GM11168 (cell line): ENCODE measurements around the gene STX18.

Experiments
- in situ Hi-C: fragments of 300-500 bp; cut with MboI; formaldehyde crosslinking; loops from one replicate; pipeline ENCODE4 v1.12.0; 2022; ENCODE audit warnings: low sequenced_read_pairs; ENCODE audit not compliant: unreplicated experiment

STX18 gene

DNA sequence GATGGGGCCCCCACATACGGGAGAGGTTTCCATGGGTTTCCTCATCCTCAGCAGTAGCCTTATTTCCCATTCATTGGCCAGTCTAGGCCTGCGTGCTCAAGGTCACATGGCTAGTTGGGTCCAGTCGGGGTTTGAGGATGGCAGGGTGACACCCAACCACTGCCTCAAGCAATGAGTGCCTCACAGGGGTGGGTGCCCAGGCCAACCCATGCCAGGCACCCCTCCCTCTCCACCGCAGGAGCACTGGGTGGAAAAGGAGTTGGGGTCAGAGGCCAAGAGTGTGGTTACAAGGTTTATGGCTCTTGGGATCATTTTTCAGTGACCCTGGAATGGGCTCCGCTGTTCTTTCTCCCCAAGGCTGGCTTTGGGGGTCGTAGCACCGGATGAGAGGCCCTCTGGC lies 151.8 kb downstream of the STX18 start:
- in situ Hi-C loops, result no loop called here

DNA sequence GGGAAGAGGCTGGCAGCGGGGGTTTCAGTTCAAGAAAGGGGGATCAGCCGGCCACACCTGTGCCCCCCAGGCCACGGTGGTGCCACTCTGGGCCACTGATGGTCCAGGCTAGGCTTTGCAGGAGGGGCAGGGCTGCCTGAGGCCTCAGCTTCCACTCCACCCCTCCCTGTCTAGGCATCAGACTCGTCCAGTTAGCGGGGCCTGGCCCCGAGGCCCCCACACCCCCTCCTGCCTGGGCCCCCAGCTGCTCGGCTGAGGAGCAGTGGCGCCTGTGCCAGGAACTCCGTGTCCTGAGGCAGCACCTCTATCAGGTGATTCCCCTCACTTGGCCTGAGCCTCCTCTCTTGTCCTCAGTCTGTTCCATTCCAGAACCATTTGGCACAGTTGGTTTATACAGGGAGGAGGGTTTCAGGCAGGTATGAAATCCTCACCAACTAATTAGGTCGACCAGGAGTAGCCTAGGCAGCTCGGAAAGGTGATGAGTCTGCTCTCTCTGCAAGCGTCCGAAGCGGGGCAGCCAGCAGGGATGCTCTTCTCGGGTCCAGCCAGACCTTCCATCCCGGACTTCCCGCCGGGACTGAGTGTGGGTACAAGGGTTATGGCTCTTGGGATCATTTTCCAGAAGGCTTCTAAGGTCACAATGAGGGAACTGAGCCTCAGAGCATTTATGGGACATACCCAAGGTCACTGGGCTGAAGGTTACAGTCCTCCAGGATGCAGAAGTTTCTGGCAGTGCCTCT lies 152.8 kb downstream of the STX18 start:
- in situ Hi-C loops, result no loop called here

GRCh38 chr4:4388311-4388790 lies 153.5 kb downstream of the STX18 start:
- in situ Hi-C loops, result no loop called here

DNA sequence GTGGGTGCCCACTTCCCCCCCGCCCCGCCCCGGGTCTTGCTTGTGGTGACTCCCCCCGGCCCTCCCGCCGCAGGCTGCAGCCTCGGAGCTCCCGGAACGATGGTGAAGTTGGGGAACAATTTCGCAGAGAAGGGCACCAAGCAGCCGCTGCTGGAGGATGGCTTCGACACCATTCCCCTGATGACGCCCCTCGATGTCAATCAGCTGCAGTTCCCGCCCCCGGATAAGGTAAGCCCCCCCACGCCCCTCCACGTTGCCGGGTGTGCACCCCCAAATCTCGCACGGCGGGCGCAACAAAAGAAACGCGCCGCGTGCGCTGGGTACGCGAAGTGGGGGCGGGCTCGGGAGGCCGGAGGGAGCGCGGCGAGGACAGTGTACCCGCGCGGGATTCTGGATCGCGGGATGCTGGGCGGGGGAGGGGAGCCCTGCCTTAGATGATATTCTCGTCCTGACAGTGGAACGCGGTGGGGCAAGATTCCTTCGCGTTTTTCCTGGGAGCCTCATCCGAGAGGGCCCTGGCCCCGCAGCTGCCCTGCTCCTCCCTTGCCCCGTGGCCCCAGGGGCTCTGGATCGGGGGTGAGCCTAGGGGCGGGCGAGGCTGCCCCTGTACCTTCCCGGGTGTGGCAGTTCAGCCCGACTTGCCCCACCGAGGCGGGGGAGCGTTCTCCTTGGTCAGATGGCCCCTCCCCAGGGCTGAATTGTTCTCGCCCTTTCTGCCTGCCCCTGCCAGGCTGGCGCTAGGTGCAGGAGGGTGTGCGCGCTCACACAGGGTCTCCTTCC lies 154.1 kb downstream of the STX18 start:
- in situ Hi-C loops, result no loop called here

DNA sequence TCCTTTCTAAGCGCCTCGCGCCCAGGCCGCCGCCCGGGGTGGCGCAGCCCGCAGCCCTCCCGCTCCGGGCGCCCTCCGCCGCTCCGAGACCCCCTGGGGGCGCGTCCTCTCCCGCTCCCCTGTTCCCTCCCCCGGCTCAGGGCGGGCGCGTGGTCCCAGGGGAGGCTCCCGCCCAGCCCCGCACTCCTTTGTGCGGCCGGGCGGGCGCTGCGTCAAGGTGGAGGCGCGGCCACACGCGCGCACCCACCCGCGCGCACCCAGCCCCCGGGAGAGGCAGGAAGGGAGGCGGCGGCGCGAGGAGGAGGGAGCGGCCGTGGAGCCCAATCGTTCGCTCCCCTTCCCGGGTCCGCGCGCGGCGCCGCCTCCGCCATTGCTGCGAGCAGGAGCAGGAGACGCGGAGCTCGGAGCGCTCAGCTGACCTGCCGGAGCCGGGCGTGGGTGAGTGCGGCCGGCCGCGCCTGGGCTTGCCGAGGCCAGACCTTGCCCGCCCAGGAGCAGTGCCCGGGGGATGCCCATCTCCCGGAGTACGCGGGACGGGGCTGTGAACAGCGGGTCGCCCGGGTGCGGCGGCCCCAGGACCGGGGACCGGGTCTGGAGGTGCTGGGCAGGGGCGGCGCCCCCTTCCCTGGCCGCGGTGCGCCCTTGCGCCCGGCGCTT lies 155.0 kb downstream of the STX18 start, which contains the start of gene NSG1:
TSS of gene NSG1 (plus strand) at position 367 of the 657 bp plus-strand sequence. CDS start 528 bp downstream, outside the sequence.
- in situ Hi-C loops, result no loop called here

GRCh38 chr4:4386296-4386735 lies 155.5 kb downstream of the STX18 start:
- in situ Hi-C loops, result no loop called here

DNA sequence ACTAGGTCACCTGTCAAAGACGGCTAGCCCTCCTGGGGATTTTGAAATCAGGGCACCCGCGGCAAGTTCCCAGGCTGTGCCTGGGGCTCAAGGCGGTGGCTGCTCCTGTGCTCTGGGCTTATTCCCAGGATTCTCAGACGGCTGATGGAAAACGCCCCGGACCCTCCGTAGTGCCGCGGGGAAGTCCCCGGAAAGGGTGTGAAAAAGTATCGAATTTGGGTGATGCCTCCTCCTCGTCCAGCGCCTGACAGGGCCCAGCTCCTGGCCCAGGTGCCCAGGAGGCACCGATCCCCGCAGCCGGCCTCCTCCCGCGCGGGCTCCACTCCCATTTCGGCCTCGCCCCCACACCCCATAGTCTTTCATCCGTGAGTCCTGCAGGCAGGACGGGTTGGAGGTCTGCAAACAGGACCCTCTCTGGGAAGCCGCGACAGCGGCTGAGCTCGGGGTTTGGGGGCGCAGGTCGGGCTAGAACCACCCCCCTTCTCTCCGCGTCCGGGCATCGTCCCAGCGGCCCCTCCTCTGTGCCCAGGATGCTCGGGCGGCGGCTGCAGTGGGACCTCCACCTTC lies 156.0 kb downstream of the STX18 start:
- in situ Hi-C loops, result no loop called here

- in situ Hi-C loops, result no loop called here
Observed at GRCh38 chr4:4384837-4385236, 157.0 kb downstream of the STX18 start.

GRCh38 chr4:4383085-4383484 lies 158.8 kb downstream of the STX18 start:
- in situ Hi-C loops, result no loop called here

GRCh38 chr4:4379540-4380087 lies 162.2 kb downstream of the STX18 start:
- in situ Hi-C loops, result no loop called here

DNA sequence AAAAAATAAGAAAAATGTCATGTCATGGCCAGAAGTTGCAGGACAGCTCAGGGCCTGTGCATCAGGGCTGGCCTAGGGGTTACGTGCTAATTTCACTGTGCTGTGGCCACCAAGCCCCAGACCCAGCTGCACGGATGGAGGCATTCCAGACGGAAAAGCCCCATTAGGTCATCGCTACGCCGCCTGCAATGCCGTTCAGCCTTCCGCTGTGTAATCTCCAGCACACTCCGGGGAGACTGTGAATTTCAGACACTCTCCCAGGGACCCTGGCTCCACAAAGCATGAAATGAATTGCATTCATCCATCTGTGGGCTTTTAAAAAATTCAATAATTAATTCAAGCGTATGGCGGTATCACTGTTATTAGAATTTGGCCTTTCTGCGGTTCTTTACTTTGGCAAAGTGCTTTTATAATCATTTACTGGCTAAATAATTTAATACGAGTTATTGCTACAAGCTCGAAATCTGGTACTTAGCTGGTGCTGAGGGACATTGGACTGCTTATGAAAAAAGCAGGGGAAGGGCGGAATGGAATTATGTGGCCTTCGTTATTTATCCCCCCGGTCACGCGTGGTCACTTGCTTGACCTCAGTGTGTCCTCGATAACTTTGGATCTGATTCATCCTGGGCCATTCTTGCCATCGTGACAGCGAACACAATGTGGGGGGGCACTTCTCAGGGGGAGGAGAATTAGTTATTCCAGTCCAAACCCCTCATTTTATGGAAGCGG lies 164.0 kb downstream of the STX18 start:
- in situ Hi-C loops, result no loop called here

DNA sequence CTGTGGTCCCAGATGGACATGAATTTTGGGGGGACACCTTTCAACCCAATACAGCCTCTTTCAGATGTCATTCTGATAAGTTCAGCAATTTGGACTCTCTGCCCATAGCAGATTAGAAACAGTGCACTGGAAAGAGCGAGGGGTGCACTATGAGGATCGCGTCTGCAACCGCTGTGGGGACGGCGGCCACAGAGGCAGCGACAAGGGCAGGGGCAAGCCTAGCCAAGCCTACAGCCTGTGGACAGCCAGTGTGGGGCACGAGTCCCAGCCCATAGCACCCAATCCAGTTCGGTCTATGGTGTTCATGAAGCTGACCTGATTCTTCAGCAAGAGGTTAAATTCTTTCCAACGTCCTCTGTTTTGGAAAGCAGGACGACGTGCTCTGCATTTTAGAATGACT lies 164.7 kb downstream of the STX18 start:
- in situ Hi-C loops, result no loop called here

GRCh38 chr4:4376074-4376473 lies 165.8 kb downstream of the STX18 start:
- in situ Hi-C loops, result no loop called here

DNA sequence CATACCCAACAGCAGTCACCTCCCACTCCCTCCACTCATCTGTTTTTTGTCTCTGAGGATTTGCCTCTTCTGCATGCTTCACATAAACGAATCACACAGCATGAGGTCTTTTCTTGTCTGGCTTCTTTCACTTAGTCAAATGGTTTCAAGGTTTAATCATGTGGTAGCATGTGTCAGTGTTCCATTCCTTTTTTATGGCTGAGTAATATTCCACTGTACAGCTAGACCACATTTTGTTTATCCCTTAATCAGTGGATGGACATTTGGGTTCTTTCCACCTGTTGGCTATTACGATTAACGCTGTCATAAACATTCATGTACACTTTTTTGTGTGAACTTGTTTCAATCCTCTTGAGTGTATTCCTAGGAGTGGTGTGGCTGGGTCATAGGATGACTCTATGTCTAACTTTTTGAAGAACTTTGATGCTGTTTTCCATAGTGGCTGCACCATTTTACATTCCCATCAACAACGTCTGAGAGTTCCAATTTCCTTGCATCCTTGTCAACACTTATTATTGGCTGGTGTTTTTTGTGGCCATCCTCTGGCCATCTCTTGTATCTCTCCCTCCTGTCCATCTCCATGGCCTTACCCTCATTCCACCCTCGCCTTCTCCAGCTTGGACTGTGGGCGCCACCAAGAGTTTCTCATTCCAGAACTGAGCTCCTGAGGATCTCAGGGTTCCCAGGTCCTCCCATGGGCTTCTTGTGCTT lies 167.3 kb downstream of the STX18 start:
- in situ Hi-C loops, result no loop called here
